Neural cell (in vitro differentiated cells): ENCODE measurements around the gene PAK1. TPM values are rescaled to one million over a fixed set of nuclear protein-coding genes. Genes with fewer than 3 reads are reported as not detected.

Experiments used
- H2AFZ ChIP-seq: fragments of 200-600, 300-800 bp; sonication (generic), shearing (Covaris generic); 2 replicates; pipeline ENCODE4 v1.6.0; 2014; ENCODE audit warnings: low read depth, mild to moderate bottlenecking, antibody characterized with exemption, low read length, moderate library complexity
- H3F3A ChIP-seq: fragments of 200-600 bp; shearing (Covaris generic); 2 replicates; pipeline ENCODE4 v1.6.1; 2016; ENCODE audit warnings: mild to moderate bottlenecking, moderate library complexity, mixed read lengths, antibody characterized with exemption, low read length; ENCODE audit not compliant: insufficient read depth, poor library complexity, severe bottlenecking
- H3K27ac ChIP-seq: fragments of 200-600, 300-800 bp; sonication (generic), shearing (Covaris generic); 2 replicates; pipeline ENCODE4 v1.5.1; 2014; ENCODE audit warnings: mild to moderate bottlenecking, low read length, moderate library complexity
- H3K27me3 ChIP-seq: fragments of 300-800, 200-600 bp; sonication (generic), shearing (Covaris generic); 2 replicates; pipeline ENCODE4 v1.6.0; 2014; ENCODE audit warnings: mild to moderate bottlenecking, low read depth, low read length, moderate library complexity; ENCODE audit not compliant: insufficient read depth
- H3K36me3 ChIP-seq: fragments of 300-800, 200-600 bp; sonication (generic), shearing (Covaris generic); 2 replicates; pipeline ENCODE4 v1.5.1; 2014; ENCODE audit warnings: mild to moderate bottlenecking, antibody characterized with exemption, low read length, moderate library complexity; ENCODE audit not compliant: insufficient read depth
- H3K4me2 ChIP-seq: fragments of 300-800, 200-600 bp; sonication (generic), shearing (Covaris generic); 2 replicates; pipeline ENCODE4 v1.6.0; 2014; ENCODE audit warnings: mild to moderate bottlenecking, low read length
- H3K4me3 ChIP-seq: fragments of 300-800, 200-600 bp; sonication (generic), shearing (Covaris generic); 2 replicates; pipeline ENCODE4 v1.5.1; 2014; ENCODE audit warnings: mild to moderate bottlenecking, low read length, moderate library complexity
- H3K79me2 ChIP-seq: fragments of 200-600 bp; shearing (Covaris generic); replicated peaks from 2 replicates; pipeline ENCODE4 v1.6.0; 2014; ENCODE audit warnings: mild to moderate bottlenecking, low read length, moderate library complexity; ENCODE audit not compliant: insufficient read depth
- H3K9ac ChIP-seq: fragments of 300-800, 200-600 bp; sonication (generic), shearing (Covaris generic); 2 replicates; pipeline ENCODE4 v1.6.1; 2016; ENCODE audit warnings: mild to moderate bottlenecking, low read length, mixed read lengths
- H3K9me2 ChIP-seq: fragments of 200-600 bp; shearing (Covaris generic); 2 replicates; pipeline ENCODE4 v1.6.1; 2016; ENCODE audit warnings: mild to moderate bottlenecking, low read length, mixed read lengths; ENCODE audit not compliant: insufficient read depth
- H3K9me3 ChIP-seq: fragments of 200-600, 300-800 bp; sonication (generic), shearing (Covaris generic); 2 replicates; pipeline ENCODE4 v1.6.1; 2016; ENCODE audit warnings: mild to moderate bottlenecking, mixed run types, low read length, moderate library complexity, mixed read lengths
- H4K20me1 ChIP-seq: fragments of 200-600 bp; shearing (Covaris generic); 2 replicates; pipeline ENCODE4 v1.6.1; 2016; ENCODE audit warnings: mild to moderate bottlenecking, mixed run types; ENCODE audit not compliant: insufficient read depth
- CTCF ChIP-seq: fragments of 450-650 bp; IDR thresholded peaks from 2 replicates; pipeline ENCODE4 v1.5.1; 2014; ENCODE audit warnings: antibody characterized with exemption, mild to moderate bottlenecking, moderate library complexity; ENCODE audit not compliant: poor library complexity, severe bottlenecking
- EP300 ChIP-seq: fragments of 450-650 bp; conservative IDR thresholded peaks from 2 replicates; pipeline ENCODE4 v1.6.1; 2014; ENCODE audit warnings: antibody characterized with exemption, mild to moderate bottlenecking, moderate library complexity; ENCODE audit not compliant: poor library complexity, severe bottlenecking
- EZH2 ChIP-seq: fragments of 200-600, 300-800 bp; shearing (Covaris generic), sonication (generic); IDR thresholded peaks from 2 replicates; pipeline ENCODE4 v1.6.1; 2014; ENCODE audit warnings: antibody characterized with exemption, low read length, borderline replicate concordance, mild to moderate bottlenecking; ENCODE audit not compliant: insufficient read depth, poor library complexity, severe bottlenecking
- MXI1 ChIP-seq: fragments of 450-650 bp; conservative IDR thresholded peaks from 2 replicates; pipeline ENCODE4 v1.6.1; 2014; ENCODE audit warnings: antibody characterized with exemption, mild to moderate bottlenecking; ENCODE audit not compliant: poor library complexity, severe bottlenecking
- POLR2AphosphoS5 ChIP-seq: IDR thresholded peaks from 2 replicates; pipeline ENCODE4 v1.6.1; 2012
- RAD21 ChIP-seq: fragments of 450-650 bp; conservative IDR thresholded peaks from 2 replicates; pipeline ENCODE4 v1.6.1; 2014; ENCODE audit warnings: antibody characterized with exemption, mild to moderate bottlenecking, moderate library complexity
- SMC3 ChIP-seq: fragments of 450-650 bp; conservative IDR thresholded peaks from 2 replicates; pipeline ENCODE4 v1.6.1; 2014; ENCODE audit warnings: antibody characterized with exemption, mild to moderate bottlenecking, moderate library complexity; ENCODE audit not compliant: poor library complexity
- TAF1 ChIP-seq: IDR thresholded peaks from 2 replicates; pipeline ENCODE4 v1.6.1; 2012; ENCODE audit warnings: low read depth
- polyA plus RNA-seq: library from polyadenylated mRNA; depleted of rRNA; stranded (reverse); fragments of >200 nt; gene quantifications from 2 replicates; pipeline ENCODE4 v1.2.3, GENCODE V29; 2014
- TF ChIP-seq, protein P1 (sequence below): IDR thresholded peaks from 2 replicates; pipeline ENCODE4 v1.6.1; 2012; ENCODE audit warnings: borderline replicate concordance

PAK1 gene
- polyA plus RNA-seq, 1 donor from 2014 or later = 65.2 TPM

DNA sequence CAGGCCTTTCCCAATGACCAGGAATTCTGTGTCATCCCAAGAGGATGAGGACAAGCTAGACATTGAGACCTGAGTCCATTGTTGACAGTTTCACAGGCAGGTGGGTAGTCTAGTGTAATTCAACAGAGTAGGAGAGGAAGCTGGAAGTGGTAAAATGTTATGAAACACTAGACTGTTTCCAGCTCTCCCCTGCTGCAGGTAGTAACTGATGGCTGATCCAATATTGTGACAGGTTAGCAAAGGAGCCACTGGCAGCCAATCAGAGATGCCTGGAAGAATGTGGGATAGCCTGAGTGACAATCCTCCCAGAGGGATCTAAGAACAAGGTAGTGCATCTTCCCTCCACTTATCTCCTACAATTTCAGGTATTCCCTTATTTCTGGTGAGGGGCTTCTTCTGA is 161.8 kb downstream of the PAK1 start:
- no peak overlapping the region for H3K4me3 ChIP-seq
- H3F3A ChIP-seq = no peaks in the 10 kb centered on the region
- no peaks in the 10 kb centered on the region for H3K9me2 ChIP-seq

DNA sequence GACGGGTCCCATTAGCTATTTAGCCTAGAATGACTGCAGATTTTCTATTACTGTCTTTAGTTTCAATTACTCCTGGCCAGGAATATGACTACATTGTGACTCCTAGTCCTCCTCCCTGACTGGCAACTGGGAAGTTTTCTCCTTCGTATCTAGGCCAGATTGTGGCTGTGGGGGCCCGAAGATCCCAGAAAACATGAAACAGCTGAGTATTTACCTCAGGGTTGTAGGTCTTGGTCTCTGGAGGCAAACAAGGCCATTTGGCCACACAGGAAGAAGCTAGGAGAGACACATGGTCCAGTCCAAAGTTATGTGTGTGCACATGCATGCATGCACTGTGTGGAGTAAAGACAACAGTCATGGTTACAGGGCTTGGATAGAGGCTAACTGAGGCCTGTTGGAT is 162.2 kb downstream of the PAK1 start:
- H3K9me2 ChIP-seq = no peaks in the 10 kb centered on the region
- no peak overlapping the region for H3K4me3 ChIP-seq
- H4K20me1 ChIP-seq = no peaks in the 10 kb centered on the region
- TF ChIP-seq MXI1 = no peak
- no peak for TF ChIP-seq TAF1
- no peak for TF ChIP-seq CTCF
- no peak for TF ChIP-seq EZH2
- TF ChIP-seq POLR2AphosphoS5 = no peak
- TF ChIP-seq, protein P1, sequence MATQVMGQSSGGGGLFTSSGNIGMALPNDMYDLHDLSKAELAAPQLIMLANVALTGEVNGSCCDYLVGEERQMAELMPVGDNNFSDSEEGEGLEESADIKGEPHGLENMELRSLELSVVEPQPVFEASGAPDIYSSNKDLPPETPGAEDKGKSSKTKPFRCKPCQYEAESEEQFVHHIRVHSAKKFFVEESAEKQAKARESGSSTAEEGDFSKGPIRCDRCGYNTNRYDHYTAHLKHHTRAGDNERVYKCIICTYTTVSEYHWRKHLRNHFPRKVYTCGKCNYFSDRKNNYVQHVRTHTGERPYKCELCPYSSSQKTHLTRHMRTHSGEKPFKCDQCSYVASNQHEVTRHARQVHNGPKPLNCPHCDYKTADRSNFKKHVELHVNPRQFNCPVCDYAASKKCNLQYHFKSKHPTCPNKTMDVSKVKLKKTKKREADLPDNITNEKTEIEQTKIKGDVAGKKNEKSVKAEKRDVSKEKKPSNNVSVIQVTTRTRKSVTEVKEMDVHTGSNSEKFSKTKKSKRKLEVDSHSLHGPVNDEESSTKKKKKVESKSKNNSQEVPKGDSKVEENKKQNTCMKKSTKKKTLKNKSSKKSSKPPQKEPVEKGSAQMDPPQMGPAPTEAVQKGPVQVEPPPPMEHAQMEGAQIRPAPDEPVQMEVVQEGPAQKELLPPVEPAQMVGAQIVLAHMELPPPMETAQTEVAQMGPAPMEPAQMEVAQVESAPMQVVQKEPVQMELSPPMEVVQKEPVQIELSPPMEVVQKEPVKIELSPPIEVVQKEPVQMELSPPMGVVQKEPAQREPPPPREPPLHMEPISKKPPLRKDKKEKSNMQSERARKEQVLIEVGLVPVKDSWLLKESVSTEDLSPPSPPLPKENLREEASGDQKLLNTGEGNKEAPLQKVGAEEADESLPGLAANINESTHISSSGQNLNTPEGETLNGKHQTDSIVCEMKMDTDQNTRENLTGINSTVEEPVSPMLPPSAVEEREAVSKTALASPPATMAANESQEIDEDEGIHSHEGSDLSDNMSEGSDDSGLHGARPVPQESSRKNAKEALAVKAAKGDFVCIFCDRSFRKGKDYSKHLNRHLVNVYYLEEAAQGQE = no peak
- no peak for TF ChIP-seq EP300
- no peak for TF ChIP-seq SMC3
- no peak for TF ChIP-seq RAD21
- H3K9ac ChIP-seq = no peak overlapping the region
- H2AFZ ChIP-seq = no peak overlapping the region
- no peaks in the 10 kb centered on the region for H3K79me2 ChIP-seq
- no peaks in the 10 kb centered on the region for H3K36me3 ChIP-seq
- H3F3A ChIP-seq = no peaks in the 10 kb centered on the region
- H3K27ac ChIP-seq = no peak overlapping the region
- no peaks in the 10 kb centered on the region for H3K27me3 ChIP-seq
- no peak overlapping the region for H3K4me2 ChIP-seq
- no peaks in the 10 kb centered on the region for H3K9me3 ChIP-seq

More for the DNA sequence above, 161.8 kb downstream of the PAK1 start:
- H2AFZ ChIP-seq = no peak overlapping the region
- no peaks in the 10 kb centered on the region for H3K9me3 ChIP-seq
- H3K27me3 ChIP-seq = no peaks in the 10 kb centered on the region
- H3K79me2 ChIP-seq = no peaks in the 10 kb centered on the region
- TF ChIP-seq EP300 (peak; percentile 65), MXI1 (no peak), CTCF (no peak), TAF1 (no peak), POLR2AphosphoS5 (peak; percentile 87), SMC3 (no peak), RAD21 (no peak), EZH2 (no peak)
- TF ChIP-seq, protein P1 = no peak
- H3K9ac ChIP-seq = no peak overlapping the region
- H3K36me3 ChIP-seq = no peaks in the 10 kb centered on the region
- no peaks in the 10 kb centered on the region for H4K20me1 ChIP-seq
- no peak overlapping the region for H3K4me2 ChIP-seq
- no peak overlapping the region for H3K27ac ChIP-seq
